Upper lobe of left lung (tissue), 4 donors: ENCODE data around the gene MED13L.

Experiments
- CTCF ChIP-seq, 6 experiments: fragments of 450-650 bp in 4 of 6; fragments of 200-600 bp in 2 of 6; sonication (generic) in 2 of 6; IDR thresholded peaks; one replicate each; pipeline ENCODE4 v1.5.1; 2016 to 2019; ENCODE audit warnings: antibody characterized with exemption in 6 of 6
- POLR2AphosphoS5 ChIP-seq, 2 donors: sonication (generic); formaldehyde crosslinking; IDR thresholded peaks; one replicate each; pipeline ENCODE4 v1.5.1; 2017; ENCODE audit warnings: antibody characterized with exemption in 2 of 2

GRCh38 chr12:116142936-116143898 is 134.3 kb downstream of the MED13L start:
- no peak for TF ChIP-seq CTCF (IDR thresholded peaks at IDR 0.05)
- no peak for TF ChIP-seq POLR2AphosphoS5 (IDR thresholded peaks at IDR 0.05)
